SK-N-SH treated with all-trans-retinoic acid at 6 μM for 48 hours (cell line): ENCODE results near the gene EPB41L5.
"Not testable (repeated sequence)": the region's sequence is repeated elsewhere in the genome, so short reads cannot be mapped to it uniquely, and the experiment has no call there.

Experiments used
- ATAC-seq: fragments of 200-7000 bp; cut with Tn5 transposase; 3 replicates; pipeline ENCODE4 v1.9.1; 2020; ENCODE audit warnings: mild to moderate bottlenecking, moderate library complexity
- ARNTL ChIP-seq: fragments of 450-650 bp; formaldehyde crosslinking; IDR thresholded peaks from 2 replicates; pipeline ENCODE4 v1.5.0; 2020; ENCODE audit warnings: low read depth, mild to moderate bottlenecking, moderate library complexity, borderline replicate concordance
- CREB5 ChIP-seq: fragments of 250-450 bp; sonication (Bioruptor Pico); IDR thresholded peaks from 2 replicates; pipeline ENCODE4 v1.5.1; 2020; ENCODE audit warnings: low read depth, mild to moderate bottlenecking, moderate library complexity
- CSDC2 ChIP-seq: fragments of 250-450 bp; sonication (Bioruptor Pico); IDR thresholded peaks from 2 replicates; pipeline ENCODE4 v1.5.0; 2020; ENCODE audit warnings: mild to moderate bottlenecking, moderate library complexity
- GLIS3 ChIP-seq: fragments of 250-450 bp; sonication (Bioruptor Pico); IDR thresholded peaks from 2 replicates; pipeline ENCODE4 v1.5.0; 2020; ENCODE audit warnings: mild to moderate bottlenecking, moderate library complexity
- ISL1 ChIP-seq: fragments of 250-450 bp; sonication (Bioruptor Pico); IDR thresholded peaks from 2 replicates; pipeline ENCODE4 v2.1.2; 2022; ENCODE audit warnings: mild to moderate bottlenecking, moderate library complexity
- OSR1 ChIP-seq: fragments of 250-450 bp; sonication (Bioruptor Pico); IDR thresholded peaks from 2 replicates; pipeline ENCODE4 v1.8.0; 2022; ENCODE audit warnings: moderate library complexity, mild to moderate bottlenecking, inconsistent platforms
- POU6F1 ChIP-seq: fragments of 250-450 bp; sonication (Bioruptor Pico); IDR thresholded peaks from 2 replicates; pipeline ENCODE4 v1.8.0; 2021; ENCODE audit warnings: low read depth, mild to moderate bottlenecking, moderate library complexity, borderline replicate concordance
- PPARA ChIP-seq: fragments of 250-450 bp; sonication (Bioruptor Pico); IDR thresholded peaks from 2 replicates; pipeline ENCODE4 v1.5.0; 2020; ENCODE audit warnings: mild to moderate bottlenecking, borderline replicate concordance
- RARB ChIP-seq: fragments of 250-450 bp; sonication (Bioruptor Pico); IDR thresholded peaks from 2 replicates; pipeline ENCODE4 v1.8.0; 2021; ENCODE audit warnings: mild to moderate bottlenecking, moderate library complexity
- SNAI2 ChIP-seq: fragments of 250-450 bp; sonication (Bioruptor Pico); IDR thresholded peaks from 2 replicates; pipeline ENCODE4 v1.5.0; 2020; ENCODE audit warnings: mild to moderate bottlenecking, moderate library complexity
- TCF4 ChIP-seq: fragments of 250-450 bp; sonication (Bioruptor Pico); IDR thresholded peaks from 2 replicates; pipeline ENCODE4 v1.8.0; 2021; ENCODE audit warnings: mild to moderate bottlenecking, moderate library complexity, borderline replicate concordance
- TOX ChIP-seq: fragments of 250-450 bp; sonication (Bioruptor Pico); IDR thresholded peaks from 2 replicates; pipeline ENCODE4 v1.8.0; 2021; ENCODE audit warnings: mild to moderate bottlenecking, moderate library complexity, borderline replicate concordance
- ZC3H10 ChIP-seq: fragments of 250-450 bp; sonication (Bioruptor Pico); IDR thresholded peaks from 2 replicates; pipeline ENCODE4 v1.5.1; 2021; ENCODE audit warnings: mild to moderate bottlenecking, moderate library complexity
- ZFP3 ChIP-seq: fragments of 250-450 bp; sonication (Bioruptor Pico); IDR thresholded peaks from 2 replicates; pipeline ENCODE4 v1.5.0; 2020; ENCODE audit warnings: mild to moderate bottlenecking, moderate library complexity
- ZFP30 ChIP-seq: fragments of 450-650 bp; formaldehyde crosslinking; IDR thresholded peaks from 2 replicates; pipeline ENCODE4 v1.5.0; 2022; ENCODE audit warnings: mild to moderate bottlenecking, moderate library complexity
- ZNF565 ChIP-seq: fragments of 450-650 bp; formaldehyde crosslinking; conservative IDR thresholded peaks from 2 replicates; pipeline ENCODE4 v1.5.0; 2020; ENCODE audit warnings: low read depth, mild to moderate bottlenecking, moderate library complexity
- ZNF70 ChIP-seq: fragments of 450-650 bp; formaldehyde crosslinking; IDR thresholded peaks from 2 replicates; pipeline ENCODE4 v1.5.0; 2020; ENCODE audit warnings: mild to moderate bottlenecking, moderate library complexity
- ZNF8 ChIP-seq: fragments of 450-650 bp; formaldehyde crosslinking; IDR thresholded peaks from 2 replicates; pipeline ENCODE4 v1.5.0; 2020; ENCODE audit warnings: mild to moderate bottlenecking, moderate library complexity
- TF ChIP-seq, protein P1 (sequence below): fragments of 250-450 bp; sonication (Bioruptor Pico); IDR thresholded peaks from 2 replicates; pipeline ENCODE4 v1.5.1; 2021; ENCODE audit warnings: mild to moderate bottlenecking, moderate library complexity
- TF ChIP-seq, protein P2 (sequence below): fragments of 250-450 bp; sonication (Bioruptor Pico); IDR thresholded peaks from 2 replicates; pipeline ENCODE4 v1.8.0; 2020; ENCODE audit warnings: mild to moderate bottlenecking, moderate library complexity, borderline replicate concordance
- TF ChIP-seq, protein P3 (sequence below): fragments of 250-450 bp; sonication (Bioruptor Pico); IDR thresholded peaks from 2 replicates; pipeline ENCODE4 v1.5.0; 2020; ENCODE audit warnings: mild to moderate bottlenecking, moderate library complexity

Gene EPB41L5

DNA sequence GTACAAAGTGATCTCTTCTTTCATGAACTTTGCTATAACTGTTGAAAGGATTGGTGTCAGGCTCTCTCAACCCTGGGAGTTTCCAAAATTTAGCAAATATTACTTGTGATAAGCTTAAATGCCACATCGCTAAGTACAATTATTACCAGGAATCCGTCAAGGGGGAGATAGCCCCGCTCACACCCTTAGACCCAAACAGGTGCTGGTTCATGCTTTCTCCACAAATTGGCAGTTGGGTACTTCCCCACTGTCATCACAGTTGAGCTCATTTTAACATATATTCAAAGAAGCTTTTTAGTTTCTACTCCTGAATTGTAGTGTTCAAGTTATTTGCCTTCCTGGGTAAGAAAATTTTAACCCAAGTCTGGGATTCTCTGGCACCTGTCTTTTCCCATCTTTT is 29.8 kb upstream of the EPB41L5 start:
- TF ChIP-seq, protein P1, sequence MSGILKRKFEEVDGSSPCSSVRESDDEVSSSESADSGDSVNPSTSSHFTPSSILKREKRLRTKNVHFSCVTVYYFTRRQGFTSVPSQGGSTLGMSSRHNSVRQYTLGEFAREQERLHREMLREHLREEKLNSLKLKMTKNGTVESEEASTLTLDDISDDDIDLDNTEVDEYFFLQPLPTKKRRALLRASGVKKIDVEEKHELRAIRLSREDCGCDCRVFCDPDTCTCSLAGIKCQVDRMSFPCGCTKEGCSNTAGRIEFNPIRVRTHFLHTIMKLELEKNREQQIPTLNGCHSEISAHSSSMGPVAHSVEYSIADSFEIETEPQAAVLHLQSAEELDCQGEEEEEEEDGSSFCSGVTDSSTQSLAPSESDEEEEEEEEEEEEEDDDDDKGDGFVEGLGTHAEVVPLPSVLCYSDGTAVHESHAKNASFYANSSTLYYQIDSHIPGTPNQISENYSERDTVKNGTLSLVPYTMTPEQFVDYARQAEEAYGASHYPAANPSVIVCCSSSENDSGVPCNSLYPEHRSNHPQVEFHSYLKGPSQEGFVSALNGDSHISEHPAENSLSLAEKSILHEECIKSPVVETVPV (CRISPR knock-in tag): no peak
- TF ChIP-seq ZNF565 (no peak), CREB5 (CRISPR knock-in tag) (no peak), PPARA (CRISPR knock-in tag) (no peak), ZNF8 (CRISPR knock-in tag) (no peak), CSDC2 (CRISPR knock-in tag) (no peak), ZFP3 (CRISPR knock-in tag) (no peak), ARNTL (CRISPR knock-in tag) (no peak), POU6F1 (CRISPR knock-in tag) (no peak), ZFP30 (CRISPR knock-in tag) (no peak), GLIS3 (CRISPR knock-in tag) (no peak), ZNF70 (CRISPR knock-in tag) (no peak), ISL1 (CRISPR knock-in tag) (no peak), ZC3H10 (no peak), SNAI2 (CRISPR knock-in tag) (no peak), TCF4 (CRISPR knock-in tag) (no peak), OSR1 (CRISPR knock-in tag) (no peak), TOX (CRISPR knock-in tag) (no peak)
- TF ChIP-seq, protein P2, sequence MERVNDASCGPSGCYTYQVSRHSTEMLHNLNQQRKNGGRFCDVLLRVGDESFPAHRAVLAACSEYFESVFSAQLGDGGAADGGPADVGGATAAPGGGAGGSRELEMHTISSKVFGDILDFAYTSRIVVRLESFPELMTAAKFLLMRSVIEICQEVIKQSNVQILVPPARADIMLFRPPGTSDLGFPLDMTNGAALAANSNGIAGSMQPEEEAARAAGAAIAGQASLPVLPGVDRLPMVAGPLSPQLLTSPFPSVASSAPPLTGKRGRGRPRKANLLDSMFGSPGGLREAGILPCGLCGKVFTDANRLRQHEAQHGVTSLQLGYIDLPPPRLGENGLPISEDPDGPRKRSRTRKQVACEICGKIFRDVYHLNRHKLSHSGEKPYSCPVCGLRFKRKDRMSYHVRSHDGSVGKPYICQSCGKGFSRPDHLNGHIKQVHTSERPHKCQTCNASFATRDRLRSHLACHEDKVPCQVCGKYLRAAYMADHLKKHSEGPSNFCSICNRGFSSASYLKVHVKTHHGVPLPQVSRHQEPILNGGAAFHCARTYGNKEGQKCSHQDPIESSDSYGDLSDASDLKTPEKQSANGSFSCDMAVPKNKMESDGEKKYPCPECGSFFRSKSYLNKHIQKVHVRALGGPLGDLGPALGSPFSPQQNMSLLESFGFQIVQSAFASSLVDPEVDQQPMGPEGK: no peak
- no peak for ATAC-seq

GRCh38 chr2:119996148-119996547 is 16.7 kb upstream of the EPB41L5 start:
- no peak for ATAC-seq
- TF ChIP-seq, protein P2: no peak
- TF ChIP-seq CREB5 (CRISPR knock-in tag): no peak
- no peak for TF ChIP-seq ZFP30 (CRISPR knock-in tag)
- TF ChIP-seq ARNTL (CRISPR knock-in tag): no peak
- no peak for TF ChIP-seq RARB (CRISPR knock-in tag)
- TF ChIP-seq TCF4 (CRISPR knock-in tag): no peak
- TF ChIP-seq OSR1 (CRISPR knock-in tag): no peak
- TF ChIP-seq, protein P1 (CRISPR knock-in tag): no peak
- no peak for TF ChIP-seq TOX (CRISPR knock-in tag)
- TF ChIP-seq, protein P3, sequence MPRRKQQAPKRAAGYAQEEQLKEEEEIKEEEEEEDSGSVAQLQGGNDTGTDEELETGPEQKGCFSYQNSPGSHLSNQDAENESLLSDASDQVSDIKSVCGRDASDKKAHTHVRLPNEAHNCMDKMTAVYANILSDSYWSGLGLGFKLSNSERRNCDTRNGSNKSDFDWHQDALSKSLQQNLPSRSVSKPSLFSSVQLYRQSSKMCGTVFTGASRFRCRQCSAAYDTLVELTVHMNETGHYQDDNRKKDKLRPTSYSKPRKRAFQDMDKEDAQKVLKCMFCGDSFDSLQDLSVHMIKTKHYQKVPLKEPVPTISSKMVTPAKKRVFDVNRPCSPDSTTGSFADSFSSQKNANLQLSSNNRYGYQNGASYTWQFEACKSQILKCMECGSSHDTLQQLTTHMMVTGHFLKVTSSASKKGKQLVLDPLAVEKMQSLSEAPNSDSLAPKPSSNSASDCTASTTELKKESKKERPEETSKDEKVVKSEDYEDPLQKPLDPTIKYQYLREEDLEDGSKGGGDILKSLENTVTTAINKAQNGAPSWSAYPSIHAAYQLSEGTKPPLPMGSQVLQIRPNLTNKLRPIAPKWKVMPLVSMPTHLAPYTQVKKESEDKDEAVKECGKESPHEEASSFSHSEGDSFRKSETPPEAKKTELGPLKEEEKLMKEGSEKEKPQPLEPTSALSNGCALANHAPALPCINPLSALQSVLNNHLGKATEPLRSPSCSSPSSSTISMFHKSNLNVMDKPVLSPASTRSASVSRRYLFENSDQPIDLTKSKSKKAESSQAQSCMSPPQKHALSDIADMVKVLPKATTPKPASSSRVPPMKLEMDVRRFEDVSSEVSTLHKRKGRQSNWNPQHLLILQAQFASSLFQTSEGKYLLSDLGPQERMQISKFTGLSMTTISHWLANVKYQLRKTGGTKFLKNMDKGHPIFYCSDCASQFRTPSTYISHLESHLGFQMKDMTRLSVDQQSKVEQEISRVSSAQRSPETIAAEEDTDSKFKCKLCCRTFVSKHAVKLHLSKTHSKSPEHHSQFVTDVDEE (CRISPR knock-in tag): no peak
- TF ChIP-seq ZNF8 (CRISPR knock-in tag): no peak

GRCh38 chr2:119996896-119997891 is 15.7 kb upstream of the EPB41L5 start:
- not testable (repeated sequence) for ATAC-seq
